ENCODE results near the gene CTNNA2.

GRCh38 chr2:80591233-80591632 is 1078.4 kb downstream of the CTNNA2 start:
- TF ChIP-seq CTCF (IDR thresholded peaks at IDR 0.05) (no peak), POLR2AphosphoS5 (IDR thresholded peaks at IDR 0.05; ENCODE audit: low read depth, low read length) (no peak), SIN3A (IDR thresholded peaks at IDR 0.05; ENCODE audit: borderline replicate concordance, insufficient read depth, low read depth, low read length) (no peak)

All from Panc1 (cell line).